HG02840 (cell line): ENCODE results near the gene XPR1.

Experiments
- ATAC-seq: cut with Tn5 transposase; IDR thresholded peaks from one replicate; pipeline ENCODE4 v1.9.1; 2021; ENCODE audit warnings: mild to moderate bottlenecking, moderate library complexity, moderate number of reproducible peaks; ENCODE audit not compliant: unreplicated experiment, low FRiP score

The XPR1 gene

DNA sequence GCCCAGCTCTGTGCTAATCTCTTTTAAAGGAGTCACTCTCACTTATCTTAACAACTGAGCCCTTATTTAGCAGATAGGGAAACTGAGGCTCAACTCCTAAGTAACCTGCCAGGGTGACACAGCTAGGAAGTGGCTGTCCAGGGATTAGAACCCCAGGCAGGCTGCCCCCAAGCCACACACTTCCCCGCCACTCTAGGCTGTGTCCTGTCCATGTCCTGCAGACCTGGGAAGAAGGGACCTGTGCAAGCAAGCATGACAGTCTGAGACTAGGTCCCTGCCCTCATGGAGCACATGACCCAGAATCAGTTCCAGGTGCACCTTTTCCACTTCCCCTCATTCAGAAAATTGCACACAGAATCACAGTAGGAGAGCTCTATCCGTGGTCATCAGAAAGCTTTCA is 293.1 kb downstream of the XPR1 start:
- no peak for ATAC-seq

DNA sequence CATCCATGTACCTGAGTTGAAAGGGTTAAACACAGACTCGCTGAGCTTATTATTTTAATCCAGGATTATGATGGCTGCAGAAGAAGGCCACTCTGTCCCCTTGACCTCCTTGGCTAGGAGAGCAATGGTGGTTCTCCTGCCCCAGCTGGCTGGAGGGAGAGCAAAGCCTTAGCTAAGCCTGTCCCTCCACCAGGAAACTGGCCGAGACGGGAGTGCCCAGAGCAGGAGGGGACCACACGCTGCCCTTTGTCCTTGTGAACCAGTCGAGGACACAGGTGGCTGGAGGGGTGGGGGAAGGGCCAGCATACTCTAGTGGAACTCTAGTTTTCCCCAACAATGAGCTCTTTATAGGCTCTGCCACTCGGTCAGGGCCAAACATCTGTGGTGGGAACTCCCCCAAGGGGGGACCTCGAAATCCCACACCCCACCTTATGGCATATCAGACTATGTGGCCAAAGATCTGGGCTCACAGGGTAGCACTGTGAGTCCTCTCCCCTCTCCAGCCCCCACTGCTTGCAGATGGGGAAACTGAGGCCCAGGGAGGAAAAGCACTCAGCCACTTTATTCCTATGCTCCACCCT is 293.7 kb downstream of the XPR1 start:
- ATAC-seq, result no peak

DNA sequence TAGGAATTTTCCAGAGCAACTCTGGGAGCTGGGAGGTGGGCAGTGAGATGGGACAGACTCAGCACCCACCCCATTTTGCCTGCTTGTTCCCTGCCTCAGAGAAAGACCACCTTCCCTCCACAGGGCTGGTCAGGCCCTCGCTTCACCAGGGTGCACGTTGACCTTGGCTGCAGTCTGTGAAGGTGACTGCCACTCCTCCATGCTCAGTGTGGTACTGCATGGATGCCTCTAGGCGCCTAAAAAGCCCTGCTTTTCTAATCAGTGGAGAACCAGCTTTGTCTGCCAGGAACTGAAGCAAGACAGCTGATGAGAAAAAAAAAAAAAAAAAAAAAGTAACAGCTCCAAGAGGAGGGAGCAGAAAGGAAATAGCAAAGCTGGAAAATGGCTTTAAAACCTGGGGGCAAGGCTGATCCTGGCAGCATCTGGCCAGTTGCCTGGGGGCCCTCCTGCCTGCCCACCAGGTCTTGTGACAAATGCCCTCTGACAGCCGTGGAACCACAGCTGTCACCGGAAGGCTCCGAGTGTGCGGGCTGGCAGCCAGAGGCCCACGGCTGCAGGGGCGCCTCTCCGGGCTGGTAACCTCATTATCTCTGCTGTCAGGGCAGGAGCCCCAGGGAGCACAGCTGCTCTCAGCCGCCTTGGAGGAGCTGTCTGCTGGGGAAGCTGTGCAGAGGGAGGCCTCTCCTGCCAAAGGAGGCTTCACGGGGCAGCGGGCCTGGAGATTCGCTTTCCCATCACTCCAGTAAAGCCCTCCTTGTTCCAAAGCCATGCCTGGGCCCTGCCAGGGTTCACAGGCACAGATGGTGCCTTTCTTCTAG is 294.6 kb downstream of the XPR1 start:
- ATAC-seq, result no peak

DNA sequence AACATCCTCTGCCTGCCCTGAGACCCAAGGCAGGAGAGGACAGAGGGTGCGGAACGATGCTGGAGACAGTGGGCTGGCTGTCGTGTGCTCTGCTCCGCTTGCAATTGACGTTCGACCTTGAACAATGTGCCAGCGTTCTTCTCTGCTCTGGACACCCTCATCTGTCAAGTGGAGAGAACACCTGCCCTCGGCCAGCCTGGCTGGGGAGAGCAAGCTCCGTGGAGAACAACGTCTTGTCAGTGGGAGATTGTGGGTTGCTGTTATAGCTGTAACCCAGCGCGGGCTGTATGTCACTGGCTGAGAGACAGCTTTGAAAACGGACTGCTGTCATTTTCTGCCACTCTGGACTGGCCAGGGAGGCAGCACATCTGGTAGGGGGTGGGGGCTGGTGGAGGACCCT is 295.5 kb downstream of the XPR1 start:
- no peak for ATAC-seq

DNA sequence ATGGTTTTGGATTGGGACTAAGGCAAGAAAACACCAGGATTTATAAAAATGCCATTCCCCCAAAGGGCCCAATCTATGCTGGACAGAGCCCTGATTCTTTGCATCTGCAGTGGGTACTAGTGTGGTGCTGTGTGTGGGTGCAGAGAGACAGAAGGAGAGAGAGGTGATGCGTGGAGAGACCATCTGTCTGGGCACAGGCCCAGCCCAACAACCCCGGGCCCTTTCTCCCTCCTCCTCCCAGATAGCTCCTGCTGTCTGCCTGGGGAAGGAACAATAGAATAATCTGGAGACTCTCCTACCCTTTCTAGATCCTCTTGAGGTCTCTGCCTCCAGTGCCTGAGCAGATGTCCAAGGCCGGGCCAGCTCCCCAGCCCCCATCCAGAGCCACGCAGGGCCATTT is 296.0 kb downstream of the XPR1 start:
- ATAC-seq, result no peak

DNA sequence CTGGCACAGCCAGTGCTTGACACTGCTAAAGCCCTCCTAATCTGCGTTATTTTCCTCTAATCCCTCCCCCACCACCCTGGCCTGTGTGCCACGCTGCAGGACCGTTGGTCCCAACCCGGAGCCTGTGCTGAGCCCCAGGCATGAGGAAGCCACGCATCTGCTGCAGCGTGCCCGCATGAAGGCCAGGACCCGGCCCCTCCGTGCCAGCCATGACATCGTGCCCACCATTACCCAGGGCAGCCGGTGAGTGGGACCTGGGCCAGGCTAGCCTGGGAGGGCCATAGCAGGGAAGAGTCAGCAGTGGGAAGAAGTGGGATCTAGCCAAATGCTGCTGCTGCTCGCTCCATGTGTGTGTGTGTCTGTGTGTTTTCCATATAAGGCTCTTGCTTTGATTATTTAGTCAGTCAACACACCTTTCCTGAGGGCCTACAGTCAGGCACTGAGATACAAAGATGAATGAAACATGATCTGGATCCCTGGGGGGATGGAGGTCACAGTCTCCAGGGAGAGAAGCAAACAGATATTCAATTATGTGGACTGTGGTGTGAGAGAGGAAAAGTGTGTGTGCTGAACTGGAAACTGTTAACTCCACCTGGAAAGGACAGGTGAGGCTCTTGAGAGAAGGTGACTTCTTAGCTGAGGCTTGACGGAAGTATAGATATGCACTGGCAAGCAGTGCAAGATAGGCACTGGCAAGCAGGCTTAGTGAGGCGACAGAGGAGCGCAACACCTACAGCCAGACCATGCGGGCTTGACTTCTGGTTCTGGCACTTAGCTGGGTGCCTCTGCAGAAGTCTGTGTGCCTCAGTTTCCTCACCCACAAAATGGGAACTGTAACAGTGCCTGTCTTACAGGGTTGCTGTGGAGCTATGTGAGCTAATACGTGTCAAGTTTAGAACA is 296.8 kb downstream of the XPR1 start:
- no peak for ATAC-seq

DNA sequence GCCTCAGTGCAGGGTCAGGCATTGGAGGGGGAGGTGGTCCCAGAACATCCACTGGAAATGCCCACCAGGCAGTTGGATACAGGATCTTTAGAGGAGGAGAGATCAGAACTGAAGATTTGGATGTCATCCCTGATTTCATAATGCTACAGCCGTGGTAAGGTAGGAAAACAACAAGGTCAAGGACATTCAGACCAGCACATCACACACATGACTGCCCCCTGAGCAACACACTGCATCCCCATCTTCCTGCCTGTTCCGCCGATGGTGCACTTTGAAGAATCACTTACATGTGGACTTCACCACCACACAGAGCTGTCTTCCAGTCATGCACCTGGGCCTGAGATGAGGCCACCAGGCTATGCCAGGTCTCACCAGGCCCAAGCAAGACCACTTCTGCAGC is 297.6 kb downstream of the XPR1 start:
- no peak for ATAC-seq

DNA sequence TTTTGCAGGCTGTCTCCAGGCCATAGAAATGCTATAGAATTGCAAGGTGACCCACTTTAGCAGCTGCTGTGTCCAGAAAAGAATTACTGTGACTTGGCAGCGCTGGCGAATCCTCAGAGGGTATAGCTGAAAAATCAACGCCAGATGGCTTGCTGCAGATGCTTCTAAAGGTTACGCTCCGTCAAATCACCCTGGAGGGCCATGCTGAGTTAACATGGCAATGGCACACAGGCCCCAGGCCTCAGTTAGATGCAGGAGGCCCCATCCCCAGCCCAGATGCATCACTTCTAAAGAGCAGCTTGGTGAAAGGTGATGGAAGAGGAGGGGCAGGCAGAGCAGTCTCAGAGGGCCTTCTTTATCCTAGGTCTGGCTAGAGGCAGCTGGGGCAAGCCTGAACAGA is 298.9 kb downstream of the XPR1 start:
- ATAC-seq, result no peak

DNA sequence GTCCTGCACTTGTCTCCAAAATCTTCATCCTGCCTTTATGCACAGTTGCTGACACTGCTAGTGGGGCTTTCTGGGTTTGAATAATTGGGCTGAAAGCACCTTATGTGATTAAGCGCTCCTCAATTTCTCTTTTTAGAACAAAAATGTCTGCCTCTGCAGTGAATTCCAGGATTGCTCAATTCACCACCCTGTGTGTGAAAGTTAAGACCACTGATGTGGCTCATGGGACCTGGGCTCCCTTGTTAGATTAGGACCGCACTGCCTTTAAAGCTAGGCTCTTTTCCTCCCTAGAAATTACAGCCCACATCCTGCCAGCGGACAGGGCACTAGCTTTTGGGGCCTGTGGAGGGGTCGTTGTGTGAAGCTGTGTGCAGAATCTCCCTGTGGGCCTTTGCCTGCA is 299.7 kb downstream of the XPR1 start:
- ATAC-seq, result no peak

DNA sequence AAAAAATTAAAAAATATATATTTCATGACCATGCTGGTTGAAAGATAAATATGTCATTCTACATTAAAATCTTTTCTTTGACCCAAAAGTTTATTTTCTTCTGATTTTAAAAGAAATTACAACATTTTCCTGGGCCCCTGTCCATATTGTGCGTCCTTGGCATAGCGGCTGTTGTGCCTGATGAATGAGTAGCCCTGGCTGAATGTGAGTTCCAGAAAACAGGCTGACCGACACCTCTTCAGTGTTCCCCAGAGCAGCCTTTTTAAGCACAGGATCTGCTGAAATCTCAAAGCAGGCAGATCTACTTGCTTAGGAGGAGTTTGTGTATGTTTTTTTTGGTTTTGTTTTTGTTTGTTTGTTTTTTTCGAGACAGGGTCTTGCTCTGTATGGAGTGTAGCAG is 300.6 kb downstream of the XPR1 start:
- no peak for ATAC-seq

DNA sequence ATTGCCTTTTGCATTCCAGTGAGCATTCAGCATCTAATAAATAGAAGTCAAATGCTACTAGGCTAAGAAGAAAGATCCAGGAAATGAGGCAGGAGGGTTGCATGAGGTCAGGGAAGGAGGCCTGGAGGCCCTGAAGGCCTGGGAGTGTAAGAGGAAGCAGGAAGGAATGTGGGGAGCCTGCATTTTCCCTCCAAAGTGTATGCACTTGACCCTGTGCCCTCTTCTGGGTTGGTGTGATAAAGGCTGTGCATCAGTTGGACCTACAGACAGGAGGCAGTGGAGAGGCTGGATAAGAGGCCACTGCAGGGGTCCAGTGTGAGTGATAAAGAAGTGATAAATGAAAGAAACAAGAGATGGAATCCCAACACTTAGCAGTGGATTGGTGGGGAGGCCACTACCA is 301.3 kb downstream of the XPR1 start:
- ATAC-seq, result no peak

DNA sequence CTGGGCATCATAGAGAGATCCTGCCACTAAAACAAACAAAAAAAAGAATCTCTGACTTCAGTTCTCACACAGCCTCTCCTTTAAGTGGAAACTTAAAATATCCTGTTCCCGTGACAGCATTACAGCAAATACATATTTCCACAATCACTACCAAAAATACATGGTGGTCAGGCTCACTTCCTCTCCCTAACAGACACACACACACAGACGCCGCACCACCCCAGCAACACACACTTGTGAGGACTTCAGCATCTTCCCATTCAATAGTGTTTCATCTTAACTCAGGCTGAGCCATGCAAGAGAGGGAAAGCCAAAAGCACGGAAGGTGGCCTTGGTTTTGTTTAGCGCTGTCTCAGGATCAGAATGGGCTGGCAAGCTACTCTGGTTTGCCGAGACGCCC is 302.7 kb downstream of the XPR1 start:
- ATAC-seq, result no peak

DNA sequence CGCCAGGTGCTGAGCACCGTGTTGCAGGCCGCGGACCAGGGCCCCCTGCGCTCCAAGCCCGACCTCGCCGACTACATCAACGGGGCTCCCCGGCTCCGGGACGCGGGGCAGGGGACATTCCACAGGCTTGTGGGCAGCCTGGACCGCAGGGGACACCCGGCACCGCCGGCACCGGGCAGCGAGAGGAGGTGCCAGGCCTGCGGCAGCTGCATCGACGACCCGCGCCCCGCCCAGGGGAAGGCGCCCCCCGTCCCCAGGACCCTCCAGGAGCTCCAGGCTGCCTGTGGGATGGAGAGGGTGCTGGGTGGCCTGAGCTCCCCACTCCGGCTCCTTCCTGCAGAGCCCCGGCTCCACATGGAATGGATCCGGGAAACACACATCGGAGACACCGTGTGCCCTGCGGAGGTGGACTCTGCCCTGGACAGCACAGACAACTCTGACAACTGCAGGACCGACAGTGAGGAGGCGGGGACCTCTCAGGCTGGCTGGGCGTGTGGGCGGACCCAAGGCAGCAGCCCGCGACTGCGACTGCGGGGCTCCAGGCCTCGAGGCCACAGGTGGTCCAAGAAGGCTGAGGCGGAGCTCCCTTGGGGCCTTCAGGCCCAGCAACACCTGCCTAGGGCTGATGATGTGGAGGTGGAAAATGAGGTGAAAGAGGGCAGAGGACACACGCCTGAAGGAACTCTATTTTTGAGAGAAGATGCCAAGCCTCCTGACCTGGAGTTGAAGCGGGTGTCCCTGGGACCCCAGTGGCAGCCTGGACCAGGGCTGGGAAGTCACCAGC is 303.7 kb downstream of the XPR1 start:
- ATAC-seq, result no peak

DNA sequence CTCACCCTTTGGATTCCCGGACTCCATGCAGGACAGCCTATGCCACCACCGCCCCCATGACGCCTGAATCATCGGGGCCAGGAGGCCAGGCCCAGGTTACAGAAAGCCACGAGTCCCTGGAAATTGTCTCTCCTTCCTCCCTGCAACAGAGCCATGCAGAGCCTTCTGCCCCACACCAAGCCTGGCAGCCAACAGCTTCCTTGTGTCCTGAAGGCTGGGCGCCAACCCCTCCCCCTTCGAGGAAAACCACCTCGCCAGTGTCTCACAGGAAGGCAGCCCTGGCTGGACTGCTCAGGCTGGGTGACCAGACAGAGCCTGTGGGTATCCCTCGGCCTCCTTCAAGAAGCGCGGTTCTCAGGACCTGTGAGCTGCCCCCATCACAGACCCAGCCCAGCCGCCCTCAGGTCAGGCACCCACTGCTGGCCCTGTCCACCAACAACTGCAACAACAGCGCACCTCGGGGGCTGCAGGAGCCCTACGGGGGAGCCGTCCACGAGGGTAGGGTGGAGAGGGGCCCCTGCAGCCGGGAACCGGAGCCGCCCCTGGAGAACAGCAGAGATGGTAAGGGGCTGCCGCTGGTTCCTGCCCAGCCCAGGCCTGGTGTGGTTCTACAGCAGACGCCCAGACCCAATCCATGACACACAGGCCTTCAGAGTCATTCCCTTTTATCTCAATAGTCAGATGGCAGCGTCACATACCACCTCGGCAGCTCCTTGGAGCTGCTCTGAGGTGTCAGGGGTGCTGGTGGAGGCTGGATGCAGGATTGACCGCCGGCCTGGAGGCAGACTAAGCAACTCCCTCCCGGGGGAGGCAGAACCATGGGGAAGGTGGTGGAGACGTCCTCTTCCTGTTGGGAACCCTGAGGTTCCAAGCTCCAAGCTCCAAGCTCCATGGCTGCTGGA is 304.5 kb downstream of the XPR1 start:
- ATAC-seq, result no peak

DNA sequence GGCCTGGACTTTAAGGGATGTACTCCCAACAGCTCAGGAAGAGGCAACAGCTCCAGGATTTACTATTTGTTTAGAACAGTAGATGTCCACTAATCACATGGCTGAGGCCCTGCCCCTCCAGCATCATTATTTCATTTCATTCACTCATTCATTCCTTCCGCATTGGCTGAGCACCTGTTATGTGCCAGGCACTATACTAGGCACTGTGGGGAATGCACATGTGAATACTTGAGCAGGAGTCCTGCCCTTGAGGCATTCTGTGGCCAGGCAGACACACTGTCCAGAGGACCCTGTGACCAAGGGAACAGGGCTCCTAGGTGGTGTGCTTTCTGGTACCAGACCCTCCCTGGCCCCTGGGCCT is 305.2 kb downstream of the XPR1 start:
- ATAC-seq, result no peak

DNA sequence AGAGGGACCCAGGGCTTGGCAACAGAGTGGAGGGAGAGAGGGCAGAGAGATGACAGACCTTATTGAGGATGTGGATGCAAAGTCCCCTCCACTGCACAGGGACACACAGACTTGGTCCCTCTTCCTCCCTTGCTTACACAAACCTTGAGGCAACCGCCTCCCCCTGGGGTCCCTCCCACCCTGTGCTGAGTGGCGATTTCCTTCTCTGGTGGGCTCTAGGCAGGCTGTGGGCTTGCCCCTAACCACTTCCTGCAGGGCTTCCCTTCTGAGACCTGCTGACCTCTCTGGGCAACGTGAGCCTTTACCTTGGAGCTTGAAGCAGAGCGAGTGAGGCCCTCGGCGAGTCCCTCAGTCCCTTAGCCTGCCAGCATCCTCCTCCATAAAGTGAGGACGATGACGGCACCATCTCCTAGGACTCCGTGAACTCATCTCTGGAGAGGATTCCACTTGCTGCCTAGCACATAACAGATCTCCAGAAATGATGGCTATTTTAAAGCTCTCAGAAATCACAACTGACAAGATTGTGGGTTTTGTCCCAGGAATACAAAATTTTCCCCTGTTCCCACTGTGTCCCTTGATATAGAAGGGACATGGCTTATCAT is 305.9 kb downstream of the XPR1 start:
- ATAC-seq, result no peak

DNA sequence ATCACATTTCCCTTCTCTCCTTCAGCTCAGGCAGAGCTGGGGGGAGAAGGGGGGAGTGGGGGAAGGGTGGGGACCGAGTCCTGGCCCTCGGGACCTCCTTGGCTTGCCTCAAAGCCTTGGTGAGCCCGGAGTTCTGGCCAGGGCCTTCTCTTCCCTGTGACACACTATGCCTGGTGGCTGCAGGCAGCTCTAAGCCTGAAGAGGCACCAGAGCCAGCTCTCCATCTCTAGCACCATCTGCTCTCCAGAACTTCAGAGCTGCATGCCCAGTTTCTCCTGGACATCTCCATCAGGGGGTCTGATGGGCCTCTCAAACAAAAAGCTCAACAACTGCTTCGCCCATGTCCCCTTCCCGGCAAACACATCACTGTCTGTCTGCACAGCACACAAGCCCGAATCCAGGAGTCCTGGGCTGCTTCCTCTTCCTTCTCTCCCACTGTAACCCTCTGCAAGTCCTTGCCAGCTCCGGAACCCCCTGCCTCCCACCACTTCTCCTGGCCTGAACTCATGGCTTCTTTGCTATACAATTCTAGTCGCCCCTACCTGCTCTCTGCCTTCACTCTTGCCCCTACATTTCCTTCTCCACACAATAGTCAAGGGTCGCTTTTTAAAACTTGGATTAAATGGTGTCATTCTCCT is 307.4 kb downstream of the XPR1 start:
- ATAC-seq, result no peak

DNA sequence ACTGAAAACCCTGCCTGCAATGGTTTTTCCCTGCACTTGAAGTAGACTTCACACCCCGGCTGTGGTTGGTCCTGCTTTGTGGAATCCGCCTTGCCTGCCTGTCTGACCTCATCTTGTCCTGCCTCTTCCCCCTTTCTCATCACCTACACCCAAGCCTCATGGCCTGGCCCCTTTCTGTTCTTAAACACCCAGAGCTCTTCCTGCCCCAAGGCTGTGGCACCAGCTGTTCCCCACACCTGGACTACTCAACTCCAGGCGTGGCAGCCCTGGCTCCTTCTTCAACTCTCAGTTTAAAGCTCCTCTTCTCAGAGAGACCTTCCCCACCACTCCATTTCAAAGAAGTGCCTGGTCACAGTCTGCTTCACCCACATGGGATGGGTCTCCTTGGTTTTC is 307.9 kb downstream of the XPR1 start:
- ATAC-seq, result no peak
